AG09319 (cell line): Measurements from ENCODE around the gene LRATD1.

Experiments used
- DNase-seq: peaks from one replicate; pipeline ENCODE4 v3.0.0-alpha.2; 2010; ENCODE audit warnings: low read depth; ENCODE audit errors: extremely low read depth
- CTCF ChIP-seq: IDR thresholded peaks from 2 replicates; pipeline ENCODE4 v1.5.1; 2011; ENCODE audit warnings: low read depth, mild to moderate bottlenecking, inconsistent platforms, low read length, moderate library complexity

Gene LRATD1

GRCh38 chr2:14608245-14608644, 24.3 kb upstream of the LRATD1 start:
- no peak for TF ChIP-seq CTCF
- DNase-seq: no peak

- TF ChIP-seq CTCF: no peak
Measured at GRCh38 chr2:14614017-14614416, 18.5 kb upstream of the LRATD1 start.

GRCh38 chr2:14615121-14615520, 17.4 kb upstream of the LRATD1 start:
- no peak for TF ChIP-seq CTCF
- no peak for DNase-seq

More at GRCh38 chr2:14614017-14614416, 18.5 kb upstream of the LRATD1 start:
- no peak for DNase-seq

GRCh38 chr2:14615760-14616159, 16.8 kb upstream of the LRATD1 start:
- DNase-seq: no peak
- no peak for TF ChIP-seq CTCF

- no peak for DNase-seq
- no peak for TF ChIP-seq CTCF
Measured at GRCh38 chr2:14616342-14616741, 16.2 kb upstream of the LRATD1 start.

GRCh38 chr2:14616950-14617349, 15.6 kb upstream of the LRATD1 start:
- DNase-seq: no peak
- no peak for TF ChIP-seq CTCF

GRCh38 chr2:14619441-14619840, 13.1 kb upstream of the LRATD1 start:
- DNase-seq: no peak
- no peak for TF ChIP-seq CTCF

GRCh38 chr2:14621114-14621513, 11.4 kb upstream of the LRATD1 start:
- no peak for TF ChIP-seq CTCF
- DNase-seq: no peak
